IPS DF 4.7 (cell line): Measurements from ENCODE around the gene SYNM.
"Not testable (repeated sequence)": the region's sequence is repeated elsewhere in the genome, so short reads cannot be mapped to it uniquely, and the experiment has no call there.

Source experiments
- DNase-seq: peaks from one replicate; pipeline ENCODE4 v3.0.0-alpha.2; 2013; ENCODE audit warnings: low spot score; ENCODE audit errors: extremely low read depth

Gene SYNM, protein sequence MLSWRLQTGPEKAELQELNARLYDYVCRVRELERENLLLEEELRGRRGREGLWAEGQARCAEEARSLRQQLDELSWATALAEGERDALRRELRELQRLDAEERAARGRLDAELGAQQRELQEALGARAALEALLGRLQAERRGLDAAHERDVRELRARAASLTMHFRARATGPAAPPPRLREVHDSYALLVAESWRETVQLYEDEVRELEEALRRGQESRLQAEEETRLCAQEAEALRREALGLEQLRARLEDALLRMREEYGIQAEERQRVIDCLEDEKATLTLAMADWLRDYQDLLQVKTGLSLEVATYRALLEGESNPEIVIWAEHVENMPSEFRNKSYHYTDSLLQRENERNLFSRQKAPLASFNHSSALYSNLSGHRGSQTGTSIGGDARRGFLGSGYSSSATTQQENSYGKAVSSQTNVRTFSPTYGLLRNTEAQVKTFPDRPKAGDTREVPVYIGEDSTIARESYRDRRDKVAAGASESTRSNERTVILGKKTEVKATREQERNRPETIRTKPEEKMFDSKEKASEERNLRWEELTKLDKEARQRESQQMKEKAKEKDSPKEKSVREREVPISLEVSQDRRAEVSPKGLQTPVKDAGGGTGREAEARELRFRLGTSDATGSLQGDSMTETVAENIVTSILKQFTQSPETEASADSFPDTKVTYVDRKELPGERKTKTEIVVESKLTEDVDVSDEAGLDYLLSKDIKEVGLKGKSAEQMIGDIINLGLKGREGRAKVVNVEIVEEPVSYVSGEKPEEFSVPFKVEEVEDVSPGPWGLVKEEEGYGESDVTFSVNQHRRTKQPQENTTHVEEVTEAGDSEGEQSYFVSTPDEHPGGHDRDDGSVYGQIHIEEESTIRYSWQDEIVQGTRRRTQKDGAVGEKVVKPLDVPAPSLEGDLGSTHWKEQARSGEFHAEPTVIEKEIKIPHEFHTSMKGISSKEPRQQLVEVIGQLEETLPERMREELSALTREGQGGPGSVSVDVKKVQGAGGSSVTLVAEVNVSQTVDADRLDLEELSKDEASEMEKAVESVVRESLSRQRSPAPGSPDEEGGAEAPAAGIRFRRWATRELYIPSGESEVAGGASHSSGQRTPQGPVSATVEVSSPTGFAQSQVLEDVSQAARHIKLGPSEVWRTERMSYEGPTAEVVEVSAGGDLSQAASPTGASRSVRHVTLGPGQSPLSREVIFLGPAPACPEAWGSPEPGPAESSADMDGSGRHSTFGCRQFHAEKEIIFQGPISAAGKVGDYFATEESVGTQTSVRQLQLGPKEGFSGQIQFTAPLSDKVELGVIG (N-terminal part only)

GRCh38 chr15:99104788-99105513 lies at the start of gene SYNM:
Gene SYNM (plus strand): TSS chr15:99105080. CDS start chr15:99105200, 120 bp downstream.
- no peak for DNase-seq

- no peak for DNase-seq
Measured at GRCh38 chr15:99055555-99056134, 49.2 kb upstream of the SYNM start.

DNA sequence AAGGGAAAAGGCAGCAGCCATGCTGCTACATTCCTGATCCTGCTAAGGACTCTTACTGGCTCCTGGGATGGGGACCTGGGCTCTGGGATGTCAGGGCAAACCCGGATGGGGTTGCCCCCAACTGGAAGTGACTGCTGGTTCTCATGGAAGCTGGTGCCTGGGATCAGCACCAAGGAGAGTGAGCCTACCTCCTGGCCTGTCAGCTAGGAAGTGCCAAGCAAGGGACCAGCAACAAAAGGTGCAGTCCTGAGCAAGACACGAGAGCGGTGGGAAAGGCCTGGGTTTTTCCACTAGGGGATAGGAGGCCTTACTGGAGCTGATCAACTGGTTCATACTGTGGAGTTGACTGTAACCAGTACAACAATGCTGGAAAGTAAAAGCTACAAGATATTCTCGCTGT lies 47.9 kb upstream of the SYNM start:
- no peak for DNase-seq

GRCh38 chr15:99057697-99058420 lies 47.0 kb upstream of the SYNM start:
- DNase-seq: no peak

- no peak for DNase-seq
Measured at GRCh38 chr15:99058421-99058870, 46.4 kb upstream of the SYNM start.

DNA sequence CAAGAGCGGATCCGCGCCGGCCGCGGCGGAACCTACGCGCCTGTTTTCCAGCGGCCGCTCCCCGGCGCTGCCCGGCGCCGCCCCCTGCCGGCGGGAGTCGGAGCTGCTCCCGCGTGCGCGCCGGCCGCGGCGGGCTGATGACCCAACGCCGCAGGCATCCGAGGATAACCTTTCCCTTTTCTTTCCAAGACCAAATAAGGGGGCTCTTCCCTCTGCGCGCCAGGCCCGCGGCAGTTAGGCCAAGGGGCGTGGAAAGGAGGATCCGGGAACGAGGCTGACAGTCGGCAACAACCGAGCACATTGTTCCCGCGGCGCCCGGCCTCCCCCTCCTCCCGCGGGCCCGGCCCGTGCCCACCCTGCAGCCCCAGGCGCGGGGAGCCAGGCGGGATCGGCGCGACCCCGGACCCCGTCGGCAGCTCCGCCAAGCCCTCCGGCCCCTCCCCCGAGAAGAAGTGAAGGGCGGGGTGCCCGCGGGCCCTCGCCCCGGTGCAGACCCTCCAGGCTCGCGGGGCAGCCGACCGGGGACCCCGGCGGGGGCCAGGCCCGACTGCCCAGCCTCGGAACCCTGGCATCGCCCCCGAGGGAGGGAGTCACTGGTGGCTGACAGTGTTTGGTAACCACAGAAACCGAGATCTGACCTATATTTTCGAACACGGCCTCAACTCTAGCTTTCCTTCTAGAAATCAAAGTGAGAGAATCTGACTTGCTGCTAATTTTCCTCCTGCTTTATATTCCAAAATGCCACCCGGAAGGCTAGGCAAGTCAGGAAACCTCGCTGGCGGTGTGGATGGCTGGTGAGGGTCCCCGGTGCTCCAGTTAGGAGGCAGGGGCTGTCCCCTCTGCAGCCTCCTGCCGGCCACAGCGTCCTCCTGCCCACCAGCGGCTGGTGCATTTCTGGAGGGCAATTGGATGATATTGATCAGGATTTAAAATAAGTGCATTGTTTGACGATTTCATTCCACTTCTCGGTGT lies 45.6 kb upstream of the SYNM start:
- no peak for DNase-seq

DNA sequence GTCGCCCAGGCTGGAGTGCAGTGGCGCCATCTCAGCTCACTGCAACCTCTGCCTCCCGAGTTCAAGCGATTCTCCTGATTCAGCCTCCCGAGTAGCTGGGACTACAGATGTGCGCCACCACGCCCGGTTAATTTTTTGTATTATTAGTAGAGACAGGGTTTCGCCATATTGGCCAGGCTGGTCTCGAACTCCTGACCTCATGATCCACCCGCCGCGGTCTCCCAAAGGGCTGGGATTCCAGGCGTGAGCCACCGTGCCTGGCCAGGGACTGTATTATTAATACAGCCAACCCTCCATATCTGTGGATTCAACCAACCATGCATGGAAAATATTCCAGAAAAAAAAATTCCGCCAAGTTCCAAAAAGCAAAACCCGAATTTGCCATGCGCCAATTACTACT lies 44.7 kb upstream of the SYNM start:
- not testable (repeated sequence) for DNase-seq

GRCh38 chr15:99062226-99062625 lies 42.7 kb upstream of the SYNM start:
- no peak for DNase-seq

GRCh38 chr15:99068186-99068585 lies 36.7 kb upstream of the SYNM start:
- DNase-seq: no peak

- DNase-seq: no peak
Measured at GRCh38 chr15:99070208-99070607, 34.7 kb upstream of the SYNM start.

GRCh38 chr15:99071091-99071680 lies 33.7 kb upstream of the SYNM start:
- no peak for DNase-seq

DNA sequence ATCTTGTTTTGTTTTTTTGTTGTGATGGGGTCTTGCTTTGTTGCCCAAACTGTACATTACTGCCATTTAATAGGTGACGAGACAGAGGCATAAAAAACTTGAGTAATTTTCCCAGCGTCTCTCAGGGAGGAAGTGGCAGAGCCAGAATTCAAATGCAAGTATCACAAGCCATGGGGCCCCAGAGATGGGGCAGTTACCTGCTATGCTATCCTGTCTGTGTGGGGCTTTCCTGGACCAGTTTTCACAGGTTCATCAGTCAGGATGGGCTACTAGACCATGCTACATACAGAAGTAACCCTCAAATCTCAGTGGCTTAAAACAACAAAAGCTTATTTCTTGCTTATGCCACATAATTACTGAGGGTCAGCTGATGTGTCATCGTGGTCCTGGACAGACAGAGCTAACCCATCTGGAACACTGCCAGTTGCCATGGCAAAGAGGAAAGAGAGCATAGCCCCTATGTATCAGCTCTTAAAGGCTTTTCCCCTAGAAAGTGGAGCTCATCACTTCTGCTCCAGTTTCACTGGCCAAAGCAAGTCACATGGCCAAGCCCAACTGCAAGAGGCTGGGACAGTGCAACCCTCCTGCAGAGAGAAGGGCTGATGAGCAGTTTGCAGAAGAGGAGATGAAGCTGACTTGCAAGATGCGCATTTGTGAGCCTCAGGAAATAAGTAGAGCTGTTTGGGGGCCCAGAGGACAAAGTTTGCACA lies 31.7 kb upstream of the SYNM start:
- no peak for DNase-seq

DNA sequence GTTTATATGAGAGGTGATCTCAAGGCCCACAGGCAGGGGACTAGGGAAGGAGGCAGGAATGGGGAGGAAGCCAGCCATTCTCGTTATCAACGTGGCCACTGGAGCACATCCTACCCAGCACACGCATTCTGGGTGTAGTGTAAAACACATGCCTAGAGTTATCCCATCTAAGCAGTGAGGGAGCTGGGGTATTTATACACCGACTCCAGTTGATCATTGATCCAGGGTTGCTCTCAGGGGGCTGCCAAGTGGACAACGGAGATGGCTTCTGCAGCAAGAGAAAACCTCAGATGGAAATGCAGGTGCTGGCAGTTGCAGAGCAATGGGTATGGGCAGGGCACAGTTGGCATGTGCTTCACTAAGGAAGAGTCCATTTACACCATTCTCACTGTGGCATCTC lies 30.4 kb upstream of the SYNM start:
- no peak for DNase-seq

DNA sequence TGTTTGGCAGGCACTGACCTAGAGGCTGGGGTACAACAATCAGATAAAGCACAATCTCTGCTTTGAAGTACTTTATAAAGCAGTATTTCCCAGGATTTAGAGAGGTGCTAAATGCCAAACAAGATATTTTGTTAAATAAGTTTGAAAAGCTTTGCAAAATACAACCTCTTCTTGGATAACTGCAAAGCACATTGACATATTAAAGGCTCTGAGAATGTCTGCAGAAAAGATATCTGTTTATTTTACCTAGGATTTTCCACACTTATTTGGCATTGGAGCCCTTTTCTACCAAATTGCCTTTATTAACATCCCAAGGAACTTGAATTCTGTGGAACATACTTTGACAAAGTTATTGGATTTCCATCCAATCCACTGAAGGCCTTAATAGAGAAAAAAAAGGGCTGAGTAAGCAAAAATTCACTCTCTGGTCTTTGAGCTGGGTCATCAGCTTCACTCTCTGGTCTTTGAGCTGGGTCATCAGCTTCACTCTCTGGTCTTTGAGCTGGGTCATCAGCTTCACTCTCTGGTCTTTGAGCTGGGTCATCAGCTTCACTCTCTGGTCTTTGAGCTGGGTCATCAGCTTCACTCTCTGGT lies 29.7 kb upstream of the SYNM start:
- DNase-seq: not testable (repeated sequence)

DNA sequence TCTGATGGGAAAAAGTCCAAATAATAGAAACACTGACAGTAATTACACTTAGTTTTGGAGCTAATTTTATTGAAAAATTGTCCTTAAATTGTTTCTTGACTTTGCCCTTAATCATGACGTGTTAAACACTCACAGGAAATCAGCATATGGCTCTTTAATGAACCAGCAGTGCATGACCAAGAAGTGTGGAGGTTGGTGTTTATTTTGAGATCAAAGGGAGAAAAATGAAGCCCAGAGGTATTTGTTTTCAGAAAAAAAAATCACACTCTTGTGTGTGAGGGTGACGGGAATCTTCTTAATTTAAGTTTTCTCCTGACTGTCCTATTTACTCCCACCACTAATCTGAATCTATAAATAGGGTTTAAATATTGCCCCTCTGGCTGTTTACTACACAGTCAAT lies 28.8 kb upstream of the SYNM start:
- DNase-seq: no peak

DNA sequence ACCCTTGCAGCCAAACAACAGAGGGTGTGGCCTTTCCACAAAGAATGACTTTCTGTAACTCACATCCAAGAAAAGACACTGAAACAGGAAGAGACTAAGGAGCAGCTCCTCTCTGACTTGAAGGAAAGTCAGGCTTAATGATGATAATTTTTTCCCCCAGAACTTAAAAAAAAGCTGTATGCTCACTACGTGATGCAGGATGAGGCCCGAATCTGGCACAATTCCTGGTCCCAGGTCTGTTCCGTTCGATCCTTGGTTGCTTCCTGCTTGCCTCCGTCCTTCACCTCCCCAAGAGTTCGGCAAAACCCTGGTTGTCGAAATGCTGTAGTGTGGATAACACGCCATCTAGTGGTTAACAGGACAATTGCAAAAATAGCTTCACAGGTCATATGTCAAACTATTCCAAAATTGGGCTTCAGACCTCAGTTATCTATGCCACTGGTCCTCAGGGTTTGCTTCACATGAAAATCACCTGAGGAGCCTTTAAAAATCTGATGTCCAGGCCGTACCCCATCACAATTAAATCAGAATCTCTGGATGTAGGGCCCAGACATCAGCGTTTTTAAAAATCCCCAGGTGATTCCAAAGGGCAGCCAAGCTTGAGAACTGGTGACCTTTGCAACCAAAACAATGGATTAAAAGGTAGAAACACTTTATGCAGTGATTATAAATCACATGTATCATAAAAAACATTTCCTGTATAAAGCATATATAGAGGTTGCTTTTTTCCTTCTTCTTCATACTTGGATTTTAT lies 28.1 kb upstream of the SYNM start:
- peak; percentile 74 for DNase-seq
